ENCODE results near the gene CLINT1. TPM values are rescaled to one million over a fixed set of nuclear protein-coding genes. Genes with fewer than 3 reads are reported as not detected.
"Not testable (repeated sequence)": the region's sequence is repeated elsewhere in the genome, so short reads cannot be mapped to it uniquely, and the experiment has no call there.

The CLINT1 gene
- 10 to 100 TPM; 68.4 to 77.4 TPM for total RNA-seq

- Mint-ChIP-seq H3K4me3 (peak within 1 kb of the TSS; percentile 83), H3K4me1 (peaks cover 71% of the 10 kb centered on the region), H3K36me3 (ENCODE audit: low read depth) (peaks cover 10% of the 10 kb centered on the region), H3K27ac (peak within 1 kb of the TSS; percentile 98), H3K9me3 (no peaks in the 10 kb centered on the region), H3K27me3 (no peaks in the 10 kb centered on the region)
- ChIA-PET POLR2A (interaction anchor here (0.6 kb wide), 1 partner anchor 90 kb away, joined by 4 read pairs; no protein-coding TSS in a partner anchor), CTCF (interaction anchor here (0.9 to 2.1 kb wide), 4 partner anchors 9 to 90 kb away, joined by 3 to 7 read pairs (median 4); no protein-coding TSS in a partner anchor)
- DNase-seq, result peak; percentile 90
Measured at GRCh38 chr5:157858527-157859226, at the start of gene CLINT1. CLINT1 (minus strand) TSS chr5:157859145; CDS start chr5:157858970, 175 bp downstream.

- Mint-ChIP-seq H3K4me3 (no peak overlapping the region), H3K4me1 (no peaks in the 10 kb centered on the region), H3K36me3 (ENCODE audit: low read depth) (no peaks in the 10 kb centered on the region), H3K27me3 (no peaks in the 10 kb centered on the region), H3K27ac (no peak overlapping the region), H3K9me3 (no peaks in the 10 kb centered on the region)
- no peak for DNase-seq
- POLR2A ChIA-PET, result no interaction called here
- CTCF ChIA-PET, result interaction anchor here (0.6 to 1.6 kb wide), 2 partner anchors 8 to 1240 kb away, joined by 3 to 6 read pairs; no protein-coding TSS in a partner anchor
Measured at GRCh38 chr5:157908459-157908858, 49.5 kb upstream of the CLINT1 start.

GRCh38 chr5:157907479-157907878 lies 48.5 kb upstream of the CLINT1 start:
- ChIA-PET CTCF (interaction anchor here (0.5 to 1.2 kb wide), 2 partner anchors 16 to 31 kb away, joined by 3 to 4 read pairs; no protein-coding TSS in a partner anchor), POLR2A (interaction anchor here (0.6 kb wide), 1 partner anchor 67 kb away, joined by 3 read pairs; no protein-coding TSS in a partner anchor)
- H3K36me3 Mint-ChIP-seq (ENCODE audit: low read depth), result no peaks in the 10 kb centered on the region
- no peak overlapping the region for H3K27ac Mint-ChIP-seq
- no peaks in the 10 kb centered on the region for H3K27me3 Mint-ChIP-seq
- no peaks in the 10 kb centered on the region for H3K9me3 Mint-ChIP-seq
- no peak overlapping the region for H3K4me3 Mint-ChIP-seq
- DNase-seq, result no peak
- no peaks in the 10 kb centered on the region for H3K4me1 Mint-ChIP-seq

GRCh38 chr5:157903117-157903450 lies 44.1 kb upstream of the CLINT1 start:
- no peak overlapping the region for H3K27ac Mint-ChIP-seq
- CTCF ChIA-PET, result interaction anchor here (1.2 kb wide), 1 partner anchor 10 kb away, joined by 4 read pairs; no protein-coding TSS in a partner anchor
- DNase-seq, result no peak
- H3K27me3 Mint-ChIP-seq, result no peaks in the 10 kb centered on the region
- no peaks in the 10 kb centered on the region for H3K36me3 Mint-ChIP-seq (ENCODE audit: low read depth)
- H3K9me3 Mint-ChIP-seq, result no peaks in the 10 kb centered on the region
- H3K4me1 Mint-ChIP-seq, result no peaks in the 10 kb centered on the region
- POLR2A ChIA-PET, result no interaction called here
- H3K4me3 Mint-ChIP-seq, result no peak overlapping the region

- no peak overlapping the region for H3K4me3 Mint-ChIP-seq
- no peak for DNase-seq
- H3K27me3 Mint-ChIP-seq, result no peaks in the 10 kb centered on the region
- ChIA-PET POLR2A (no interaction called here), CTCF (interaction anchor here (1.2 kb wide), 1 partner anchor 10 kb away, joined by 4 read pairs; no protein-coding TSS in a partner anchor)
- H3K4me1 Mint-ChIP-seq, result no peaks in the 10 kb centered on the region
- no peaks in the 10 kb centered on the region for H3K36me3 Mint-ChIP-seq (ENCODE audit: low read depth)
- H3K27ac Mint-ChIP-seq, result no peak overlapping the region
- H3K9me3 Mint-ChIP-seq, result no peaks in the 10 kb centered on the region
Measured at GRCh38 chr5:157902449-157903116, 43.6 kb upstream of the CLINT1 start.

- CTCF ChIA-PET, result interaction anchor here (1.1 kb wide), 1 partner anchor 8 kb away, joined by 6 read pairs; no protein-coding TSS in a partner anchor
- Mint-ChIP-seq H3K36me3 (ENCODE audit: low read depth) (no peaks in the 10 kb centered on the region), H3K4me3 (no peak overlapping the region), H3K27me3 (no peaks in the 10 kb centered on the region), H3K27ac (no peak overlapping the region), H3K9me3 (no peaks in the 10 kb centered on the region), H3K4me1 (no peaks in the 10 kb centered on the region)
- POLR2A ChIA-PET, result no interaction called here
- DNase-seq, result no peak
Measured at GRCh38 chr5:157900644-157901043, 41.7 kb upstream of the CLINT1 start.

- Mint-ChIP-seq H3K27ac (no peak overlapping the region), H3K27me3 (no peaks in the 10 kb centered on the region), H3K36me3 (ENCODE audit: low read depth) (no peaks in the 10 kb centered on the region), H3K4me3 (no peak overlapping the region), H3K9me3 (peaks cover 2% of the 10 kb centered on the region), H3K4me1 (peaks cover 16% of the 10 kb centered on the region)
- ChIA-PET CTCF (interaction anchor here (0.7 to 1.2 kb wide), 2 partner anchors 10 to 12 kb away, joined by 3 to 4 read pairs; no protein-coding TSS in a partner anchor), POLR2A (no interaction called here)
- DNase-seq, result no peak
Measured at GRCh38 chr5:157893611-157894010, 34.7 kb upstream of the CLINT1 start.

- Mint-ChIP-seq H3K4me1 (peaks cover 16% of the 10 kb centered on the region), H3K36me3 (ENCODE audit: low read depth) (no peaks in the 10 kb centered on the region), H3K4me3 (no peak overlapping the region), H3K9me3 (peaks cover 2% of the 10 kb centered on the region), H3K27ac (no peak overlapping the region), H3K27me3 (no peaks in the 10 kb centered on the region)
- CTCF ChIA-PET, result interaction anchor here (0.7 to 1.2 kb wide), 2 partner anchors 10 to 11 kb away, joined by 3 to 4 read pairs; no protein-coding TSS in a partner anchor
- no peak for DNase-seq
- POLR2A ChIA-PET, result no interaction called here
Measured at GRCh38 chr5:157892974-157893373, 34.0 kb upstream of the CLINT1 start.

- peak; percentile 15 for DNase-seq
- no peak overlapping the region for H3K4me3 Mint-ChIP-seq
- no peaks in the 10 kb centered on the region for H3K36me3 Mint-ChIP-seq (ENCODE audit: low read depth)
- peak overlapping the region; percentile 72 for H3K27ac Mint-ChIP-seq
- peaks cover 16% of the 10 kb centered on the region for H3K4me1 Mint-ChIP-seq
- POLR2A ChIA-PET, result no interaction called here
- CTCF ChIA-PET, result interaction anchor here (1.2 kb wide), 1 partner anchor 9 kb away, joined by 3 read pairs; no protein-coding TSS in a partner anchor
- peaks cover 2% of the 10 kb centered on the region for H3K9me3 Mint-ChIP-seq
- H3K27me3 Mint-ChIP-seq, result no peaks in the 10 kb centered on the region
Measured at GRCh38 chr5:157890836-157891597, 32.1 kb upstream of the CLINT1 start.

GRCh38 chr5:157888814-157889532 lies 30.0 kb upstream of the CLINT1 start:
- Mint-ChIP-seq H3K9me3 (peaks cover 2% of the 10 kb centered on the region), H3K27me3 (no peaks in the 10 kb centered on the region), H3K4me1 (peaks cover 16% of the 10 kb centered on the region), H3K36me3 (ENCODE audit: low read depth) (no peaks in the 10 kb centered on the region), H3K27ac (no peak overlapping the region), H3K4me3 (no peak overlapping the region)
- ChIA-PET POLR2A (no interaction called here), CTCF (interaction anchor here (0.5 kb wide), 1 partner anchor 1421 kb away, joined by 3 read pairs; no protein-coding TSS in a partner anchor)
- no peak for DNase-seq

GRCh38 chr5:157886796-157887380 lies 27.9 kb upstream of the CLINT1 start:
- ChIA-PET POLR2A (no interaction called here), CTCF (no interaction called here)
- Mint-ChIP-seq H3K36me3 (ENCODE audit: low read depth) (no peaks in the 10 kb centered on the region), H3K27me3 (no peaks in the 10 kb centered on the region), H3K27ac (no peak overlapping the region), H3K9me3 (no peaks in the 10 kb centered on the region), H3K4me1 (peaks cover 10% of the 10 kb centered on the region), H3K4me3 (no peak overlapping the region)
- no peak for DNase-seq

- CTCF ChIA-PET; H3K4me3 Mint-ChIP-seq; POLR2A ChIA-PET; H3K27me3 Mint-ChIP-seq; H3K9me3 Mint-ChIP-seq; DNase-seq; H3K27ac Mint-ChIP-seq; H3K36me3 Mint-ChIP-seq (ENCODE audit: low read depth); H3K4me1 Mint-ChIP-seq: not testable (repeated sequence)
Measured at GRCh38 chr5:157885051-157885450, 26.1 kb upstream of the CLINT1 start.

All from activated CD4-positive, alpha-beta T cell treated with anti-CD3 and anti-CD28 coated beads, Interleukin-2, amount 10 ng/mL, durations not matched to agents 7 days and 5 days (primary cell).